GM10266 (cell line): ENCODE results near the gene TIMP4.

Experiments used
- DNase-seq: peaks from one replicate; pipeline ENCODE4 v3.0.0; 2012; ENCODE audit errors: extremely low spot score
- TF ChIP-seq, protein P1 (sequence below): IDR thresholded peaks from 2 replicates; pipeline ENCODE4 v1.5.1; 2012; ENCODE audit warnings: mild to moderate bottlenecking, low read depth; ENCODE audit not compliant: control insufficient read depth, insufficient read depth; ENCODE audit errors: missing control alignments

The TIMP4 gene

DNA sequence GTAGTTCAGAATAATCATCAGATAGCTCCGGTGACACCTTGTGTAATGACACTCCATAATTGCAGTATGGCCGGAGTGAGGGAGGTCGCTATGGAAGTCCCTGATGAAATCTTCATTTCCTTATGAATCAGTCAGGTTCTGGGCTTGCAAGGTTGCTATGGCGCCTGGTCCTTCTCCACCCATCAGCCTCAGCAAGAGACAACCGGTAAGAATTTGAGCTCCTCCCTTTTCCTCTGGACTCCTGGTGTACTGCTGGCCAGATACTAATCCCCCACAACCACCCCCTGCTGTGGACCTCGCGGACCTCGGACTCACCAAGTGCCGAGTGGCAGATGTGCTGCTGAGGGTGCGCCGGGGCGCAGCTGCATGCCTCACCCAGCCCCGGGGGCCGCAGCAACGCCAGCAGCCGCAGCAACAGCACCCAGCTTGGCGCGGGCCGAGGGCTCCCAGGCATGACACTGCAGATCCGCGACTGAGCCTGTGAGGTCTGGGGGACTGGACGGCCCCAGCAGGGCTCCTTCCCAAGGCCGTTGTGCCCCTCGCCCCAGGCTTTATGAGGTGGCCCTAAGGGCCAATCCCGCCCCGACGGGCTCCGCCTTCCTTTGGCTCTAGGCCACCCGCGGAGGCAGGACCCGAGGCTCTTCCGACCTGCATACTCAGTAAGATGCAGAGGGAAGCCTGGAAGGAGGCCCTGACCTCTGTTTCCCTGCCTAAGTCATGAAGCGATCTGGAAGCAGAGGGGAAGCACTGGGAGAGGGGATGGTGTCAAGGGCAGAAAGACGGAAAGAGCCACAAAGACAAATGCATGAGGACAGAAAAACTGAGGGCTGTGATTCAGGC is at the start of gene TIMP4:
Gene TIMP4 (minus strand): TSS at position 526 of the 840 bp plus-strand sequence. CDS start 72 bp downstream, at position 454.
- DNase-seq = no peak
- TF ChIP-seq, protein P1, sequence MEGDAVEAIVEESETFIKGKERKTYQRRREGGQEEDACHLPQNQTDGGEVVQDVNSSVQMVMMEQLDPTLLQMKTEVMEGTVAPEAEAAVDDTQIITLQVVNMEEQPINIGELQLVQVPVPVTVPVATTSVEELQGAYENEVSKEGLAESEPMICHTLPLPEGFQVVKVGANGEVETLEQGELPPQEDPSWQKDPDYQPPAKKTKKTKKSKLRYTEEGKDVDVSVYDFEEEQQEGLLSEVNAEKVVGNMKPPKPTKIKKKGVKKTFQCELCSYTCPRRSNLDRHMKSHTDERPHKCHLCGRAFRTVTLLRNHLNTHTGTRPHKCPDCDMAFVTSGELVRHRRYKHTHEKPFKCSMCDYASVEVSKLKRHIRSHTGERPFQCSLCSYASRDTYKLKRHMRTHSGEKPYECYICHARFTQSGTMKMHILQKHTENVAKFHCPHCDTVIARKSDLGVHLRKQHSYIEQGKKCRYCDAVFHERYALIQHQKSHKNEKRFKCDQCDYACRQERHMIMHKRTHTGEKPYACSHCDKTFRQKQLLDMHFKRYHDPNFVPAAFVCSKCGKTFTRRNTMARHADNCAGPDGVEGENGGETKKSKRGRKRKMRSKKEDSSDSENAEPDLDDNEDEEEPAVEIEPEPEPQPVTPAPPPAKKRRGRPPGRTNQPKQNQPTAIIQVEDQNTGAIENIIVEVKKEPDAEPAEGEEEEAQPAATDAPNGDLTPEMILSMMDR = no peak

DNA sequence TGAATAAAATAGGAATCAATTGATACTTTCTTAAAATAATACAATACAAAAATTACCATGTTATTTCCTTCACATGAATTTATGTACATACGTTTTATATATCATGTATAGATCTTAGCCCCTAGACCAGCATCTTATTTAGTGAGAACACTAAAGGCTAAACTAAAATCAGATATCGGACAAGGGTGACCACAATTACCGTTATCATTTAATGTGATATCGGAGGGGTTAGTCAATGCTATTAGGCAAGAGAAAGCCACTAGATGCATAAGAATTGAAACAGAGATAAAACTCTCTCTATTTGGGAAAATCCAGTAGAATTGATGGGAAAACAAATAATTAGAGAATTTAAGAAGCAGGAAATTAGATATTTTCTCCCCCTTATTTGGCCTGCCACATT is 46.5 kb upstream of the TIMP4 start:
- TF ChIP-seq, protein P1 = no peak
- no peak for DNase-seq

DNA sequence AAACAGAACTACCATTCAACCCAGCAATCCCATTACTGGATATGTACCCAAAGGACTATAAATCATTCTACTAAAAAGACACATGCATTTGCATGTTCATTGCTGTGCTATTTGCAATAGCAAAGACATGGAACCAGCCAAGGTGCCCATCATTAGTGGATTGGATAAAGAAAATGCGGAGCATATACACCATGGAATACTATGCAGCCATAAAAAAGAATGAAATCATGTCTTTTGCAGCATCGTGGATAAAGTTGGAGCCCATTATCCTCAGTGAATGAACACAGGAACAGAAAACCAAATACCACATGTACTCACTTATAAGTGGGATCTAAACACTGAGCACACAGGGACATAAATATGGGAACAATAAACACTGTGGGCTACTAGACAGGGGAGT is 43.1 kb upstream of the TIMP4 start:
- TF ChIP-seq, protein P1 = no peak
- DNase-seq = no peak

DNA sequence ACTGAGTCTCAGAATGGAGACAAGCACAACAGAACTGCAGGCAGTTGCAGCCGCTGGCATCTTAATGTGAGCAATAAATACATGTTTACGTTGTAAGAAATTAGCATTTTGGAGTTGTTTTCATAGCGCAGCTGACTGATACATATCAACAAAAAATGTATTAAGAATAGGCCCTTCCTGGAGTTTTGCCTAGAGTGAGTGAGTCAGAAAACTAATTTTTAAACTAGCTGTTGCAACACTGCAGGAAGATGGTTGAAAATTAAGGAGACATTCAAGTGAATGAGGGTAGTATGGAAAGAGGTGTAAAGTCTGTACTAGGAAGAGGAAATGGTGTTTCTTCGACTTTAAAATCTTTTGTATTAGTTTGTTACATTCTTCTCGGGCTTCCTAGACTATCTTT is 39.6 kb upstream of the TIMP4 start:
- TF ChIP-seq, protein P1 = no peak
- DNase-seq = no peak

DNA sequence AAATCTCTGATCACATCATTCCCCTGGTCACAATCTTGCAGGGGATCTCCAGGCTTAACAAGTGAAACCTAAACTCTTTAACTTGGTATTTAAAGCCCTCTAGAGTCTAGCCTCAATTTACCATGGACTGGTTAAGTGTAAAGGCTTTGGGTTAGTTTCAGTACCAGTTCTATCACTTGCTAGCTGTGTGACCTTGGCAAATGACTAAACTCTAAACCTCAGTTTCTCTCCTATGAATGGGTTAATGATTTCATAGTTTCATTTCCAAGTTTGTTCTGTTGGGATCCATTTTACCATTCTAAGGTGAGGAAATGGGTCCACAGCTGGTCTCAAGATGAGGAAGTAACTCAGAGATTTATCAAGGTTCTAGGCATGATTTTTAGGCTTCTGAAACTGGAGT is 38.8 kb upstream of the TIMP4 start:
- TF ChIP-seq, protein P1 = no peak
- DNase-seq = no peak

DNA sequence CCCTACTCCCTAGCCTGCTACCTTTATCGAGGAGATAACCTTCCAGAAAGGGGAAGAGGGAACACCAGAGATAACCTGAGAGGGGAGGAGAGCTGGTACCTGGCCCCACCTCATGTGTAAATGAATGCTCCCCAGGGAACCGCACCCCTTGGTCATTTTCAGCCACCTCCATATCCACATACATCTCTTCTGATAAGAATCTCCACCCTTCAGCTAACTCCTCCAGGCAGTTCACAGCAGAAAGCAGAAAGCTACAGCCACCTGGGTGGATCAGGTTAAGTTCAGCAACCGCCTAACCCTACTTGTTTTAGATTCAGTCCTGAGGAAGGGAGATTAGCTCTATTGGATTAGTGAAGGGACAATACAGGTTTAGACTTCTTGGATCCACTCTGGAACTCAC is 38.0 kb upstream of the TIMP4 start:
- TF ChIP-seq, protein P1 = no peak
- DNase-seq = no peak

DNA sequence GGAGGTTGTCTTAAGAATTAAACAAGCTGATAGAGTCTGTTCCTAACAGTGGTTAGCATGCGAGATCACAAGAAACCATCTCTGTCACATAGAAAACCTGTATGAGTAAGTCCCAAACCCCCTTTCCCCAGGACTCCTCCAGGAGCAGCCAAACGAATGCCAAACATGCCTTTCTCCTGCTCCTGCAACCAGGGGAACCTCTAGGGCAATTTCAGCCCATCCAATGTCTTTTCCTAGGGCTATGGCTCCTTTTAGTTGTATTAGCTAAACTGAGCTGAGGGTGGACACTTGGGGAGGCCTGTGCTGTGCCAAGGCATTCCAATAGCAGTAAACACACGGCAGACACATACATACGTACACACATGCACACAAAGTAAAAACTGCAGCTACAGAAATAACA is 36.5 kb upstream of the TIMP4 start:
- DNase-seq = no peak
- TF ChIP-seq, protein P1 = no peak
